ENCODE results near the gene HCFC1R1. TPM values are rescaled to one million over a fixed set of nuclear protein-coding genes. Genes with fewer than 3 reads are reported as not detected.
A peak's percentile ranks its signal among the peaks of the same experiment; 100 is the strongest.

HCFC1R1 gene
- total and polyA plus RNA-seq, 11 donors: 32.8 to 189 (median 54.6) TPM

- Histone ChIP-seq H3K9me3 (no peaks in the 10 kb centered on the region), H3K27ac (peak overlapping the region; percentile 53 to 97 (median 86)), H3K36me3 (no peaks in the 10 kb centered on the region), H3K27me3 (peaks cover 0 to 17% (median 3%) of the 10 kb centered on the region in 9 donors), H3K4me1 (peaks cover 0 to 41% (median 23%) of the 10 kb centered on the region in 12 donors), H3K4me3 (no peak overlapping the region)
- ATAC-seq: peak; percentile 3 to 57 (median 17)
- peak in 4 of 5 donors; percentile 57 to 72 (median 66) for DNase-seq
- 34 to 60% (median 41%) methylated on average over 1 to 9 of the region's 9 CpGs for WGBS, 4 donors
- intact Hi-C loops (cut with DNase I): no loop called here
- TF ChIP-seq POLR2A (IDR thresholded peaks at IDR 0.05) (no peak), CTCF (IDR thresholded peaks at IDR 0.05) (no peak)
These were observed 38.3 kb downstream of the HCFC1R1 start for GRCh38 chr16:2985462-2985861.

GRCh38 chr16:2983706-2984136 is 40.0 kb downstream of the HCFC1R1 start:
- 10 to 19% (median 12%) methylated on average over 22 to 42 of the region's 42 CpGs for WGBS, 4 donors
- Histone ChIP-seq H3K27ac (peak overlapping the region in 1 of 12 donors; percentile 31), H3K9me3 (no peaks in the 10 kb centered on the region), H3K4me3 (peak overlapping the region in 7 of 12 donors; percentile 21 to 49 (median 39)), H3K4me1 (peaks cover 0 to 47% (median 31%) of the 10 kb centered on the region in 12 donors), H3K36me3 (no peaks in the 10 kb centered on the region), H3K27me3 (peaks cover 0 to 19% (median 7%) of the 10 kb centered on the region in 9 donors)
- peak in 3 of 4 donors; percentile 30 to 56 (median 50) for ATAC-seq
- TF ChIP-seq CTCF (IDR thresholded peaks at IDR 0.05): peak; percentile 87 to 98 (median 97)
- TF ChIP-seq POLR2A (IDR thresholded peaks at IDR 0.05): no peak
- intact Hi-C loops (cut with DNase I): loop anchor here in 1 of 10 donors (5.0 kb wide), 1 partner anchor 71 kb away; the partner anchor contains the start of gene FLYWCH1
- peak; percentile 72 to 89 (median 82) for DNase-seq

- intact Hi-C loops (cut with DNase I): loop anchor here in 1 of 10 donors (5.0 kb wide), 1 partner anchor 70 kb away; the partner anchor contains the start of gene FLYWCH1
- H3K9me3 ChIP-seq: no peaks in the 10 kb centered on the region
- no peak overlapping the region for H3K27ac ChIP-seq
- no peaks in the 10 kb centered on the region for H3K36me3 ChIP-seq
- peaks cover 0 to 12% (median 4%) of the 10 kb centered on the region in 9 donors for H3K27me3 ChIP-seq
- 85 to 90% (median 88%) methylated on average over 5 of the region's 5 CpGs for WGBS, 4 donors
- DNase-seq: no peak
- TF ChIP-seq POLR2A (IDR thresholded peaks at IDR 0.05) (no peak), CTCF (IDR thresholded peaks at IDR 0.05) (no peak)
- no peak overlapping the region for H3K4me3 ChIP-seq
- H3K4me1 ChIP-seq: peaks cover 0 to 47% (median 31%) of the 10 kb centered on the region in 12 donors
- no peak for ATAC-seq
These were observed 41.3 kb downstream of the HCFC1R1 start for GRCh38 chr16:2982402-2982801.

GRCh38 chr16:2981899-2982250 is 41.9 kb downstream of the HCFC1R1 start:
- TF ChIP-seq POLR2A (IDR thresholded peaks at IDR 0.05) (no peak), CTCF (IDR thresholded peaks at IDR 0.05) (no peak)
- H3K9me3 ChIP-seq: no peaks in the 10 kb centered on the region
- intact Hi-C loops (cut with DNase I): loop anchor here in 1 of 10 donors (2.0 to 5.0 kb wide), 2 partner anchors 55 to 70 kb away; partner anchors contain the start of gene FLYWCH1
- H3K27ac ChIP-seq: no peak overlapping the region
- no peak for ATAC-seq
- H3K36me3 ChIP-seq: no peaks in the 10 kb centered on the region
- H3K4me1 ChIP-seq: peaks cover 0 to 47% (median 31%) of the 10 kb centered on the region in 12 donors
- H3K27me3 ChIP-seq: peaks cover 0 to 12% (median 4%) of the 10 kb centered on the region in 9 donors
- no peak for DNase-seq
- no peak overlapping the region for H3K4me3 ChIP-seq
- WGBS, 4 donors: 65 to 79% (median 75%) methylated on average over 4 of the region's 4 CpGs
